ENCODE data around the gene WDR82.

The WDR82 gene

GRCh38 chr3:52278510-52279069, at the start of gene WDR82:
Gene WDR82 (minus strand): TSS chr3:52278649. CDS start chr3:52278361, 288 bp downstream.
- DNase-seq = peak; percentile 95

GRCh38 chr3:52327486-52328290, 49.2 kb upstream of the WDR82 start:
- DNase-seq = no peak

DNA sequence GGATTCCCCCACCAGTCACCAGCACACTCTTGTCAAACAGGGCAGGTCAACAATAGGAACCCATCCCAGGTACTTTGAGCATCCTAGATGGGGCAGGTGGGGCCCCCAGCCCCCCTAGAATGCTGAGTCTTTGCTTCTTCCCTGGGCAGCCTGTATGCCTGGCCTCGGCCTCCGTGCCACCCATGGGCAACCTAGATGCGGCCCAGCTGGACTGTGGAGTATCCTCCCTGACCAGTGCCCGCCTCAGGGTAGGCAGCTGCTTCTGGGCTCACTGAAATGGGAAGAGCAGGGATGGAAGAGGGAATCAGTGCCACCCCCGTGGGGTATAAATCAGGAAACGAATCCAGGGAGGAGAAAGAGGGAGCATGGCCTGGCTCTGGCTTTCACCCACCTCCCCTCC, 48.5 kb upstream of the WDR82 start:
- no peak for DNase-seq

DNA sequence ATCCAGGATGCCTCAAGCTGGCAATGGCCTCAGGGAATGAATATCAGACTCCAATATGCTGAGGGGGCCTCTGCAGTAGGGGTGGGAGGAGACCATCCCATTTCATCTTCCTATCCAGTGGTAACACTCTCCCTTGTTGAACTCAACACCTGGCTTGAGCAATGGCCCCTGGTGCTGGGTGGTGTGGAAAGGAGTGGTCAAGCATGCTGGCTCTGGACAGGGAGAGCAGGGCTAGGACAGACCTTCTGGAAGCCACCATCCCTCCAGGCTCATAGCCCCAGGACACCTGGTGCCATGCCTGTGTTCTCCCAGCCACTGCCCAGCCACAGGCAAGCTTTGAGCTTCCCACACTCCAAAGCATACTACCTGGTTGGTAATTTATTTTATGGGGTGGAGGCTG, 47.2 kb upstream of the WDR82 start:
- DNase-seq = no peak

- DNase-seq = no peak
Observed at GRCh38 chr3:52324676-52325075, 46.2 kb upstream of the WDR82 start.

DNA sequence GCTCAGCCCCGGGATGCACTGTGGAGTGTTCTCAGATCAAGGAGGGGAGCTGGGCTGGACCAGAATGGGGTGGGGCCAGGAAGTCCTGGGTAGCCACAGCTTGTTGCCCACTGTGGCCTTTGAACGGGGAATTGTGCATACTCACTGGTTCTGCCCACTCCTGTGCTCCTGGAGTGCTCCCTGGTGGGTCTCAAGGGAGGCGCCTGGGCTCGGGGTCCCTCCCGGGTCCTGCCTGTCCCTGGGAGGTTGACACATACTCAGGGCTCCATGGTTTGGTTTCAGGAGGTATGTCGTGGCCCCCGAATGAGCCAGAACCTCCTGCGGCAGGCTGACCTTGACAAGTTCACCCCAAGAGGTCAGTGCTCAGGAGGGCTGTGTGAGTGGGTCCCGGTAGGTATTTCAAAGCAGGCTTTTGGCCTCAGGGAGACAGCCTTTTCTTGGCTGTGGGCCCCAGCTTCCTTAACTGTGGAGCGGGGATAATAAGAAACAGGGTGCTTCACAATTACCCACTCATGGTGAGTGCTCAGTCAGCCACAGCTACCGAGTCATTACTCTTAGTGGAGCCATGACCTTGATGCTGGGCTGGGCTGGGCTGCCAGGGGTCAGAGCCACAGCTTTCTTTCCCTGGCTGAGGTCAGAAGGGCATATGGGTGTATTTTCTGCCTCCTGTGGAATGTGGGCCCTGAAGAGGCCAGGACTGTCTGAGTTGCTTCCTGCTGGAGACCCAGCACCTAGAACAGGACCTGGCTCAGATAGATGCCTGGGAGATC, 45.3 kb upstream of the WDR82 start:
- DNase-seq = no peak

- DNase-seq = no peak
Observed at GRCh38 chr3:52322466-52322865, 44.0 kb upstream of the WDR82 start.

- no peak for DNase-seq
Observed at GRCh38 chr3:52321481-52321880, 43.0 kb upstream of the WDR82 start.

DNA sequence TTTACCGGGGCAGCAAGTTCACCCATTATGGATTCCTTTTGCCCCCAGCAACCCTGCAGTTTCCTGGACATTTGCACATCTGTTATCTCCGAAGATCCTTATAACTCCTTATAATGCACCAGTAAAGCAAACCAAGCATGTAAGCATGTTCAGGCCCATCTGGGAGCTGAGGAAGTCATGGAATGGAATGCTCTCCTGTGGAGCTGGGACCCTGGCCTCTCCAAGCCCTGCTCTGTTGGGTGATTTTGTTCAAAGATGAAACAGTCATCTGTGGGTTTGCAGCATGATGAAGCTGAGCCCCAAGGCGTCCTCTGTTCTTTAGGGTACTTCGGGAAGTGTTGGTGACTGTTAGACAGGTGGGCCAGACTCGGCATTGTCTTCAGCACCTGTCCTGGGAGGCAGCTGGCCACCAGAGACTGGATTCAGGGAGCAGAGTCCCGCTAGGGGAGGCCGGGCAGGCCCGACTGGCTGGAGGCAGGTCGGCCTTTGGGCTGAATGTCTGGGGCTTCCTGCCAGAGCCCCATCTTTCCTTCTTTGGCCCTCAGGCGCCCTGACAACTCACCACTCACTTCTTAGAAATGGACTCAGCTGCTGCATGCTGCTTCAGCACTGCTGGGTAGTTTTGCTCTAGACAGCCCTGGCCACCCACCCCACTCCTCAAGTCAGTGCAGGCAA, 41.6 kb upstream of the WDR82 start:
- DNase-seq = no peak

DNA sequence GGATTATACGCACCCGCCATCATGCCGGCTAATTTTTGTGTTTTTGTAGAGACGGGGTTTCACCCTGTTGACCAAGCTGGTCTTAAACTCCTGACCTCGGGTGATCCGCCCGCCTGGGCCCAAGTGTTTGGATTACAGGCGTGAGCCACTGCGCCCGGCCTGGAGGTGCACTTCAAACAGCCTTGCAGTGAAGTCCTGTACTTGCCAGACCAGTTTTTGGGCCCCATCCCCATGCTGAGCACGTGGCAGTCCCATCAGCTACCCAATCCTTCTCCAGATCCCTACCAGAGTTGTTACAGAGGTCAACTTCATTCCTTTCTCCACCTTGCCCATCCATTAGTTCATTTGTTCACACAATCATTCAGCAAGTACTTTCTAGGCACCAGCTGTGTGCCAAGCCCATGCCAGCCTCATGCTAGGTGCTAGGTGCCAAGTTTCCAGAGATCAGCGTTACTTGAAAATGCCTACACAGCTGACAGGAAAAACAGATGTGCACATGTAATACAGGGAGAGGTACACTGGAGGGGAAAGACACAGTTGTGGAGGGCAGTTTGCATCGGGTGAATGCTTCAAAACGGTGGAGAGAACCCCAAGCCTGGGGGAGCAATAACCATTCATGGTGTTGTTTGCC, 39.9 kb upstream of the WDR82 start:
- no peak for DNase-seq

DNA sequence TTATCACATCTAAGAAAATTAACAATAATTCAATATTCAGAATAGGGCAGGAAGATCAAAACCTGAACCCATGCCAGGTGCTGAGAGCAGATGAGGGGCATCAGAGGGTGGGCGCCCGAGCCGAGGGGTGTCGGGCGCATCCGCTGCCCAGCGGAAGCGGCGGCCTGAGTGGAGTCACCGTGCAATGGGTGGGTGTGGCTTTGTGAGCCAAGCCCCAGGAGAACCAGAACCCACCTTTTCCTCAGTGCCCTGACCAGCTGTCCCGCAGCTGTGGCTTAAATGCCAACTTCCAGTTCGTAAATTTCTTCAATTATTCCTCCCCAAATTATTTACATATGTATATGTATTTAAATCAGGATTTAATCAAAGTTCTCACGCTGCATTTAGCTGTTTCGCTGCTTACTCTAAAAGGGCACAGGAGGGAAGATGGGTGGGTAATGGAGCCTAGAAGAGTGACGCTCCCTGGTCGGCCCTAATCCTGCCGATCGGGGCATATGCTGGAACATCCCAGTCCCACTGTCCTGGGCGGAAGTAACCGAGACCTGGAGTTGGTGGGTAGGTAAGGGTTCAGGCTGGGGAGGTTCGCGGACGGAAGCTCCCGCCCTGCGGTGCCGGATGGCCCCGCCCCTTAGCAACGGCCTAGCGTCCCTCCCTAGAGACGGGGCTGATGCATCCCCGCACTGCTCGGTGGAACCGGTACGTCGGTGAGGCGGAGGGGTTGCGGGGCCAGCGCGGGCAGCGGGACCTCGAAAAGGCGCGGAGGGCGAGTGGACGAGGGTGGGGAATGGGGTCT, 39.0 kb upstream of the WDR82 start:
- DNase-seq = no peak

DNA sequence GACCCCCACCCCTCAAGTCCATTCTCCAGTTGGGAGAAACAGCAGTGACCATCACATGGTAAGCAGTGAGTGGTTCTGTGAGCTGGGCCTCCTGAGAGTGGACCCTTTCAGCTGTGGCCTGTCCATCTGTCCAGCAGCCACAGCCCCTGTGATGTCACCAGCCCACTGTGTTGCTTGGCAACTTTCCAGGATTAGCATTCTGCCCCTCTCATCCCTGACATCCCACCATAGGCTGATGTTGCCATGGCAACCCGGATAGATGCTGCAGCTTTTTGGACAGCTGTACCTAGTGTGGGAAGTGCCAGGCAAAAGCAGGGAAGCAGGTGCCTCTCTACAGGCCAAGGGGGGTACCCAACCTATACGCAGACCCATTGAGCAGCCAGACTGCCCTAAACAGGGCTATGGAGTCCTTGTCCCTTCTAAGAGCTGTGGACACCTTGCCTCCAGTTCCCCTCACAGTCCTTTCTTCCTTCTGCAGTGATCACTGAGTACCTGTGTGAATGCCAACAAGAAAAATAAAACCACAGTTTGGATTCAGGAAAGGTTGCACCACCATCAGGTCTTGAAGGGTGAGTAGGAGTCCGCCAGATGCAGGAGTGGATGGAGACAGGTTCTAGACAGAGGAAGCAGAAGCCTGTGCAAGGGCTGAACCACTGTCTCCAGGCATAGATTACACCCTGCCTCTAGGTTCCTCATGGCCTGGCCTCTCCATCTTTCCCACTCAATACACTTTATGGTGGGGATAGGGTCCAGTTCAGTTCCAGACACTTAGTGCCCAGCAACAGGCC, 37.7 kb upstream of the WDR82 start, which contains the start of gene DNAH1:
TSS of gene DNAH1 (plus strand) at position 343 of the 788 bp plus-strand sequence. CDS start 6,124 bp downstream, outside the sequence.
- DNase-seq = no peak

DNA sequence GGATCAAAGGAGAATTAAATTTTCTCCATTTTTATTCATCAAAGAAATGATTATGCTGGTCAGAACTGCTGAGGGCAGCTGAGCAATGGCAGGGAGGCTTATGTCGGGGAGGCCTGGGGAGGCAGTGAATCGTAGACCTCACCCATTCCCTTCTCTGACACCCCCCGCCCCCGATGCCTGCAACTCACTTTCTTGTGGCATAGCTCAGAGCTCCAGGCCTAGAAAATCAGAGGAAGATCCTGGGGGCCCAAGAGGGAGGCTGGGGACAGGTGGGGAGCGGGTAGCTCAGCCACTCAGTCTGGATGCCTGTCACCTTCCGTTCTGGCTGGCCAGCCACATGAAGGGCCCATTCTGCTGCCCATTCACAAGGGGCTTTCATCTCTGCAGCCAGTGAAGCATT, 36.6 kb upstream of the WDR82 start:
- no peak for DNase-seq

- DNase-seq = no peak
Observed at GRCh38 chr3:52314489-52314888, 36.0 kb upstream of the WDR82 start.

DNA sequence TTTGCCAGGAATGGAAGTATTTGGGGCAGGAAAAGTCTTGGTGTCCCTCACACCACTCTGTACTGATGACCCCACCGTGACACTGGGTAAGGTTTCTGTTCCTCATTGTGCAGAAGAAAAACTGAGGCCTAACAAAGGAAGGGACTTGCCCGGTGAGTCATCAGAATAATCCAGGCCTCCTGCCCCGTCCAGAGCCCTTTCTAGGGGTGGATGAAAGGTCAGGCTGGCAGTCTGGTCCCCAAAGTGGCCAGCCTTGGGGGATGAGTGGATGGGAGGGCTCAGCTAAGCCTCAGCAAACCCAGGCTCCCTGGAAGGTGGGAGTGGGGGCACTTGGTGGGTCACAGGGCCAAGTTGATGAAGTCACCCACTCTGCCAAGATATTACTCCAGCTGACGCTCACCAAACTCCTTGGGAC, 35.3 kb upstream of the WDR82 start:
- no peak for DNase-seq

GRCh38 chr3:52313188-52313773, 34.8 kb upstream of the WDR82 start:
- no peak for DNase-seq

DNA sequence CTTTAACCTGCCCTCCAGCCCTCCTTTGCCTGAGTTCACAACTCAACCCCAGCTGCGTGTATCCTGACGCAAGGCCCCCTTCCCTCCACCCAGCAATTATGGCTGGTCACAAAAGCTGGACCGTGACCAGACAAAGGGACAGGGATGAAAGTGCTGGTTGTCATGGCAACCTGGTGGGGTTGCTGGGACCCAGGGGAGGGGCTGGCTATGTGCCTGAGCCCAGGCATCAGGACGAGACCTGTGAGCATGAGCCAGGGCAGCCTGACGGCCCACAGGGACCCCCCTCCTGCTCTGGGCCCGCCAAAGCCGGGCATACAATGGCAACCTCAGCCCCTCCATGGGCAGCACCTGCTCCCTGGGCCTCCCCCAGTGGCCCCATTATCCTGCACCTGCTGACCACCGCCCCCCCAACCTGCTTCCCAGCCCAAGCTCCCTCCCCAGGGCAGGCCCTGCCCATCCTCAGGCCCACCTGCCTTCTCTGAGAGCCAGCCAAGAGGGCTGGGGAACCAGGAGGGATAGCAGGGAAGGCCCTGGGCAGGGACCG, 33.2 kb upstream of the WDR82 start:
- DNase-seq = no peak

GRCh38 chr3:52310861-52311575, 32.6 kb upstream of the WDR82 start:
- DNase-seq = no peak

DNA sequence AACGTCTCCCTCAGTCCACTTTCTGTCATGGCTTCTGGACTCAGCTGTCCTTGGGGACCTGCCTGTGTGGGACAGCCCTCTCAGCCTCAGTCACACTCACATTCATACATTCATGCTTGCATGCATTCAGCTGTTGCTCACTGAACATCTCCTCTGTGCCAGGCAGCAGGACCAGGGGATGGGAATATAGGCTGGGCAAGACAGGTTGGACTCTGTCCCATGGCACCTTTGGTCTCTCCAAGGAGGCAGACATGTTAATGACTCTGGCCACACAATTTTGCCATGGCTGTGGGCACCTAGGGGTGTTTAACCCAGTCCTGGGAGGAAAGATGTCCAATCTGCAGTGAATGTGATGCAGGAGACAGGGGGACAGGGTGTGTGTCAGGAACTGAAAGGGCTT, 29.9 kb upstream of the WDR82 start:
- DNase-seq = no peak

- no peak for DNase-seq
Observed at GRCh38 chr3:52306978-52307377, 28.5 kb upstream of the WDR82 start.
